Stimulated activated CD4-positive, alpha-beta T cell treated with anti-CD3 and anti-CD28 coated beads, Interleukin-2, amount 100 ng/mL, for 24 hours (primary cell): ENCODE measurements around the gene ATP10A.
A peak's percentile ranks its signal among the peaks of the same experiment; 100 is the strongest.
"Not testable (repeated sequence)": the region's sequence is repeated elsewhere in the genome, so short reads cannot be mapped to it uniquely, and the experiment has no call there.

Source experiments
- DNase-seq, 2 donors: peaks; one replicate each; pipeline ENCODE4 v3.0.0-alpha.2; 2020

ATP10A gene

DNA sequence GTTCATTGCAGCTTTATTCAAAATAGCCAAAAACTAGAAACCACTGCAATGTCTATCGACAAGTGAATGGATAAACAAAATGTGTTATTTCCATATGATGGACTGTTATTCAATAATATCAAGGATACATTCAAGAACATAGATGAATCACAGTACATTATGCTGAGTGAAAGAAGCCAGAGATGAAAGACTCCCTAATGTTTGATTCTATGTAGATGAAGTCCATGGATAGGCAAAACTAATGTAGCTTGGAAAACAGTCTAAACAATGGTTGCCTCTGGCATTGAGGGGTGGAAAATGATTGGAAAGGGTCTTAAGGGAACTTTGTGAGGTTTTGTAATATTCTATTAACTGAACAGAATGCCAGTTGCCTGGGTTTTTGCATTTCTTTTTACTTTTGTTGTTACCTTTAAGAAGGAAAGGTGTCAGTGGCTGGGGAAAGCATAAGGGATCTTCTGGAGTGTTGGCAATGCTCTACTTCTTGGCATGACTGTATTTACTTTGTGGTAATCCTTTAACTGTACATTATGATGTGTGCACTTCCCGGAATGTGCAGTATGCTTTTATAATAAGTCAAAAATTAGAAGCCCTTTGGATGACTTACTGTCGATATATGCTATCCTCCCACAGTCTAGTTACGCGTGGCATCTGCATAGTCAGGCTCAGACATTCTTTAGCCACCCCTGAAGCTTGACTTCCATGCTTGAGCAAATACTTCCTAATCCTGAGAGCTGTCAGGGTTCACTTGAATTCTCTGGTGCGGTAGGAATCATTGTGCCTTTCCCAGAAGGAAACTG is 20.5 kb upstream of the ATP10A start:
- no peak for DNase-seq

- DNase-seq, result no peak
Measured at GRCh38 chr15:25882466-25882865, 19.3 kb upstream of the ATP10A start.

- DNase-seq, result not testable (repeated sequence)
Measured at GRCh38 chr15:25880877-25881276, 17.8 kb upstream of the ATP10A start.

DNA sequence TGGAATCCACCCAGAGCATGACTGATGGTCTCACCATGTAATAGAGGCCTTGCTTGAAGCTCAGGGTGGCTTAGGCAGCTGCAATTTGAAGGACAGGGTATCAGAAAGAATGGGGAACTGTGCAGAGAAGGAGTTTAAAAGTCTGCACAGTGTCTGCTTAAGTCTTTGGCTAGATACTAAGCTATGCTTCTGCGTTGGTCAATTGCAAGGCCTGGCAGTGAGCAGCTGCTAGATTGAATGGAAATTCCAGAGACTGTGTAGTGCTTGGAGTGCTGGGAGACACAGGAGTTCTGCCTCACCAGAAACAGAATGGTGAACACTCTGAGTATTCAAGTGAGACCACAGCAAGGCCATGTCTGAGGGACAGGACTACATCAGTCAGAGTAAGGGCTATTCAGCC is 17.3 kb upstream of the ATP10A start:
- DNase-seq, result no peak

- no peak for DNase-seq
Measured at GRCh38 chr15:25879438-25879837, 16.3 kb upstream of the ATP10A start.

GRCh38 chr15:25877681-25878080 is 14.6 kb upstream of the ATP10A start:
- no peak for DNase-seq

GRCh38 chr15:25876231-25877140 is 13.4 kb upstream of the ATP10A start:
- DNase-seq, result no peak

DNA sequence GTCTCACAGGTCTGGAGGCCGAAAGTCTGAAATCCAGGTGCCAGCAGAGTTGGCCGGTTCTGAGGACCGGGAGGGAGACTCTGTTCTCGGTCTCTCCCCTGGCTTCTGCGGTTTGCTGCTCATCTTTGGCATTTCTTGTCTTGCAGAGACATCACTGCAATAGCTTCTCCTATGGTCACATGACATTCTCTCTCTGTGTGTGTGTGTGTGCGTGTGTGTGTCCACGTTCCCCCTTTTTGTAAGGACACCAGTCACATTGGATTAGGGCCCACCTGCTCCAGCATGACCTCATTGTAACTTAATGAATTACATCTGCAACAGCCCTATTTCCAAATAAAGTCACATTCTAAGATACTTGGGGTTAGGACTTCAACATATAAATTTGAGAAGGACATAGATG is 12.4 kb upstream of the ATP10A start:
- DNase-seq, result no peak

DNA sequence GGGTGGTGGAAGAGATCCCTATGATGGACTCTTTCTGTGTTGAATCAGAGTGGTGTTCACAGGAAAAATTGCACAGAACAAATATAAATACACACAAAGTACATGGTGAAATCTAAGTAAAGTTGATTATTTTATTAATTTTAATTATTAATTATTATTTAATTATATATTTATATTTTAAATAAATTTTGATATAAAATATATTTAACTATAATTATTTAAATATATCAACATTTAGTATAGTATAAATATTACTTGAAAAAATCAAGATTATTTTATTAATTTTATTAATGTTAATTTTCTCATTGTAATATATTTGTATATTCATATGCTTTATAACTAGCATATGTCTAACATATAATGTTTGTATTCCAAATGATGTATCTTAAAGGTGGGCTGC is 11.3 kb upstream of the ATP10A start:
- no peak for DNase-seq

DNA sequence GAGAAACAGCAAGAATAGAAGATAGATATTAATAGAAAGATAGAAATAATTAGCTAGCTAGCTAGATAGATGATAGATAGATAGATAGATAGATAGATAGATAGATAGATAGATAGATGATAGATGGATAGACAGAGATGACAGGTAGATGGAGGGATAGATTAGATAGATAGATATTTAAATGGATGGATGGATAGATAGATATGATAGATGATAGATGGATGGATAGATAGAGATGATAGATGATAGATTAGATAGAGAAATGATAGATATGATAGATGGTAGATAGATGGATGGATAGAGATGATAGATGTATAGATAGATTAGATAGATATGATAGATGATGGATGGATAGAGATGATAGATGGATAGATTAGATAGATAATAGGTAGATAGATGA is 8.3 kb upstream of the ATP10A start:
- DNase-seq, result no peak

DNA sequence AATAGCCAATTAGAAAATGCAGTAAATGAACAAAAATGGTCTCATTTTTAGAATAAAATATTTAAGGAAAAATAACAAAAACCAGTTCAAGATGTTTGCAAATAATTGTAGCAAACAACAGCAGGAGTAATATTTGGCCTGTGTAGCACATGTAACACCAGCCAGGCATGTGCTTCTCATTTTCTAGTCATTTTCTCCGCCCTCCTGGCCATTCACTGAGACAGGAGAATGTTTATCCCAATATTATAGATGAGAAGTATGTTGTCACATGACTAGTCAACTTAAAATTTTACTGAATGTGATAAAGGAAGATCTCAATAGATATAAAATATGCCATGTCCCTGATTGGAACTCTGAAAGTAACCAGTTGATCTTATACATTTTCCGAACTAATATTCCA is 7.8 kb upstream of the ATP10A start:
- DNase-seq, result no peak

- DNase-seq, result no peak
Measured at GRCh38 chr15:25869701-25870100, 6.6 kb upstream of the ATP10A start.

DNA sequence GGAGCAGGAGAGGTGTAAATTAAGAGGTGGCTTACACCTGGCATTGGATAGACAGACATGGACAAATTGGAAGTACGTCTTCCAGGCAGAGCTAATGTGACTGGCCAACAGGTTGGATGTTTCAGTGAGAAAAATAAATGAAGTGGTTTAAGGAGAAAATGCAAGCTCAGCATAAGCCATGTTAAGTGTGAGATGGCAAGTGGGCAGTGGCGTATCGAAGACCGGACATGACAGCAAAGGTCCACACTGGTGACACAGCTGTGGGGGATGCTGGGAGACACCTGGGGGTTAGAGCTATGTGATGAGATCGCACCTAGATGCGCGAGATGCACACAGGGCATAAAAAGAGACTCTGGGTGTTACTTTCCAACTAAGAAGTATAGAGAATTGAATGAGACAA is 3.7 kb upstream of the ATP10A start:
- no peak for DNase-seq

GRCh38 chr15:25866251-25866650 is 3.1 kb upstream of the ATP10A start:
- DNase-seq, result no peak

- no peak for DNase-seq
Measured at GRCh38 chr15:25864966-25865365, 1.8 kb upstream of the ATP10A start.

DNA sequence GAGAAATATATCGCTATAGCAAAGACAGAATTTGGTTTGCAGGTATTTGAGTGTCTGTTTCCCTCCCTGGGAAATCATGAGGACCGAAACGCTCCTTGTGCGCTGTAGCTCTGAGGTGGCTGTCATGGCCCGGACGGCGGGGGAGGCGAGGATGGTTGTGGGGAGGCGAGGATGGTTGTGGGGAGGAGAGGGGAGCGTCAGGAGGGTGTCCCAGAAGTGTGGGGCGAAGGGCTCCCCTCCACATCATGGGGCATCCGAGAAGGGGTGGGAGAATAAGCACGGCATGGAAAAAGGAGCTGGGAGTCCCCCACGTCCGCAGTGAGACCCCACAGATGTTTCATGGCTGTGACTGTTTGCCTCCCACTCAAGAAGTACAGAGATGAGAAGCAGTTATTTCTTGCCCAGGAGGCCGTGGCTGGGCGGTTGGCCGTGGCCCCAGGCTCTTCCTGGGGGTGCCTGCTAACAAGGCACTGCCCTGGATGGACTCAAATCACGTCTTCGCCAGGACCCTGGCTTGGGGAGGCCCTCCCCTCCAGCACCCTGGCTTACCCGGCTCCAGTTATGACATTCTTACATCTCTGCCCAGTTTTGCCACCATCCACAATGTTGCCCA is 947 bp upstream of the ATP10A start:
- no peak for DNase-seq

DNA sequence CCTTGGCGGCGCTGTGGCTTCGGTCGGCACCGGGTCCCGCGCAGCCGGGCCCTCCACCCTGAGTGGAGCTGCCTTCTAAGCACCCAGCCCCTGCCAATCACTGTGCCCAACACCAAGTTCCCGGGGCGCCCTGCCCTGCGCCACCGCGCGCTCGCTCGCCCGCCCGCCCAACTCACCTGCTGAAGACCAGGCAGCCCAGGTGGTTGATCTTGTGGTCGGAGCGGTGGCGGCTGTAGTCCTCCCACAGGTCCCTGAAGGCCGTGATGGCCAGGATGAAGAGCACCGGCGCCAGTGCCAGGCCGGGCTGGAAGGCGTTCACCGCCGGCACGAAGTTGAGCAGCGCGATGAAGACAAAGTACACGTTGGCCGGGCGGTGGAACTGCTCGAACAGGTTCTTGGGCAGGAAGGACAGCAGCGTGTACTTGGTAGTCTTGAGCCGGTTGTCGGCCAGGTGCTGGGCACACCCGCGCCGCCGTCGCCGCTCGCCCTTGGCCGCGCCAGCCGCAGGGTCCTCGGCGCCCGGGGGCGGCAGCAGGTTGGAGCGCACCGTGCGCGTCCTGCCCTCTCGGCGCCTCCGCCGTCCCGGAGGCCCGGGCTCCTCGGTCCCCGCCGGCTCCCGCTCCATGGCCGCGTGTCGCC is 536 bp downstream of the ATP10A start:
- peak; percentile 60 for DNase-seq

GRCh38 chr15:25862071-25862471 is 1.1 kb downstream of the ATP10A start:
- DNase-seq, result no peak

- DNase-seq, result no peak
Measured at GRCh38 chr15:25860885-25861866, 2.0 kb downstream of the ATP10A start.

DNA sequence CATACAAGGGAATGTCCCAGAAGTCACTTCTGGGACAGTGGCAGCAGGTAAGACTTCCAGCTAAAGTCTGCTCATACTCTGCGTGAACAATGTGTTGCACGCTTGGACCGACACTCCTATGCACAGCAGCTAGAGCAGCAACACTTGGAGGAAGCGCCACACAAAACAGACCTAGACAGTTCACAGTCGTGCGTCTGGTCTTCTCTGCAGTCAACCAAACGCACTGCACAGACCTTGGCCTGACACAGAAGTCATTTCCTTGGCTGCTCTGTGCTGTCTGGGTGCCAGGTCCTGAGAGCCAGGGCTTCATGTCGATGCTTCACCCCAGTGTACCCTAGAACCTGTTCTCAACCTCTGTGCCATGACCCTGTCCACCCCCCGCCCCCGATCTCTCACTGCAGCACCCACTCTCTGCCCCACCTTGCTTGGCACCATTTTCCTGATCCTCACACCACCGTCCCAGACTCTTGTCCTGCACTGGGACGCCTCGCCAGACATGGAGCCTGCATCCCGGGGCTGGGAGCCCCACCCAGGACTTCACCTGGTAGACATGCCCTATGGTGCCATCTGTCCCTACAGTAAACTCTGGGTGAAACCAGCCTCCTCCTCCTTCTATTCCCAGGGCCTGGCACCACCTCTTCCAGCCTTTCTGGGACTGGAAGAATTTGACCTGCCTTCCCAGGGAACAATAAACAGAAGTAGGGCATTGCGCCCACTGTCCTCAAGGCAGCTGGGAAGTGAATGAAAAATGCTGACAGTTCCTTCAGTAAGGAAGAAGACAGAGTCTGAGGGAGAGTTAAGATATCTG is 3.1 kb downstream of the ATP10A start:
- DNase-seq, result no peak
